ENCODE measurements around the gene CACNA2D3. TPM values are rescaled to one million over a fixed set of nuclear protein-coding genes. Genes with fewer than 3 reads are reported as not detected.

Gene CACNA2D3
- total and polyA plus RNA-seq, 2 experiments from 2014 or later: 1.1 to 2.5 TPM

- TF ChIP-seq EZH2phosphoT487 (IDR thresholded peaks at IDR 0.05; ENCODE audit: low read depth, severe bottlenecking, unreplicated experiment): no peak
- TF ChIP-seq EZH2 (IDR thresholded peaks at IDR 0.05; ENCODE audit: borderline replicate concordance): no peak
- TF ChIP-seq CTCF (IDR thresholded peaks at IDR 0.05; ENCODE audit: poor library complexity): no peak
- WGBS (ENCODE audit: low lambda C conversion rate, missing lambda C conversion rate): 74% methylated on average over 5 of the region's 5 CpGs
- no peaks in the 10 kb centered on the region for H3K27me3 ChIP-seq
- H3K9me2 ChIP-seq (replicated peaks; ENCODE audit: insufficient read depth): no peaks in the 10 kb centered on the region
- H3K4me2 ChIP-seq: no peak overlapping the region
- no peak overlapping the region for H2AFZ ChIP-seq
- no peaks in the 10 kb centered on the region for H3K36me3 ChIP-seq (replicated peaks; ENCODE audit: insufficient read depth, low read depth)
- H3K9me3 ChIP-seq (ENCODE audit: low read depth): no peaks in the 10 kb centered on the region
- no peak overlapping the region for H3K4me3 ChIP-seq
- no peaks in the 10 kb centered on the region for H3K4me1 ChIP-seq (ENCODE audit: insufficient read depth)
- no peaks in the 10 kb centered on the region for H4K20me1 ChIP-seq (ENCODE audit: insufficient read depth, poor library complexity, severe bottlenecking)
- no peaks in the 10 kb centered on the region for H3K79me2 ChIP-seq
- DNase-seq (ENCODE audit: low spot score): no peak
- H3K27ac ChIP-seq: no peak overlapping the region
Measured at GRCh38 chr3:55089211-55089610, 966.9 kb downstream of the CACNA2D3 start.

GRCh38 chr3:55090291-55090690 lies 967.9 kb downstream of the CACNA2D3 start:
- Histone ChIP-seq H3K4me2 (no peak overlapping the region), H4K20me1 (ENCODE audit: insufficient read depth, poor library complexity, severe bottlenecking) (no peaks in the 10 kb centered on the region), H3K27ac (no peak overlapping the region), H3K36me3 (replicated peaks; ENCODE audit: insufficient read depth, low read depth) (no peaks in the 10 kb centered on the region), H3K4me1 (ENCODE audit: insufficient read depth) (no peaks in the 10 kb centered on the region), H3K27me3 (no peaks in the 10 kb centered on the region), H3K79me2 (no peaks in the 10 kb centered on the region), H2AFZ (no peak overlapping the region), H3K4me3 (no peak overlapping the region), H3K9me3 (ENCODE audit: low read depth) (no peaks in the 10 kb centered on the region), H3K9me2 (replicated peaks; ENCODE audit: insufficient read depth) (no peaks in the 10 kb centered on the region)
- TF ChIP-seq EZH2 (IDR thresholded peaks at IDR 0.05; ENCODE audit: borderline replicate concordance) (no peak), EZH2phosphoT487 (IDR thresholded peaks at IDR 0.05; ENCODE audit: low read depth, severe bottlenecking, unreplicated experiment) (no peak), CTCF (IDR thresholded peaks at IDR 0.05; ENCODE audit: poor library complexity) (no peak)
- DNase-seq (ENCODE audit: low spot score): no peak
- 81% methylated on average over 5 of the region's 5 CpGs for WGBS (ENCODE audit: low lambda C conversion rate, missing lambda C conversion rate)

- 77% methylated on average over 5 of the region's 5 CpGs for WGBS (ENCODE audit: low lambda C conversion rate, missing lambda C conversion rate)
- H3K36me3 ChIP-seq (replicated peaks; ENCODE audit: insufficient read depth, low read depth): no peaks in the 10 kb centered on the region
- no peak for TF ChIP-seq EZH2 (IDR thresholded peaks at IDR 0.05; ENCODE audit: borderline replicate concordance)
- TF ChIP-seq EZH2phosphoT487 (IDR thresholded peaks at IDR 0.05; ENCODE audit: low read depth, severe bottlenecking, unreplicated experiment): no peak
- TF ChIP-seq CTCF (IDR thresholded peaks at IDR 0.05; ENCODE audit: poor library complexity): no peak
- H3K4me2 ChIP-seq: no peak overlapping the region
- no peak overlapping the region for H3K27ac ChIP-seq
- H3K79me2 ChIP-seq: no peaks in the 10 kb centered on the region
- no peaks in the 10 kb centered on the region for H3K9me2 ChIP-seq (replicated peaks; ENCODE audit: insufficient read depth)
- H4K20me1 ChIP-seq (ENCODE audit: insufficient read depth, poor library complexity, severe bottlenecking): no peaks in the 10 kb centered on the region
- H3K4me3 ChIP-seq: no peak overlapping the region
- H3K27me3 ChIP-seq: no peaks in the 10 kb centered on the region
- no peak for DNase-seq (ENCODE audit: low spot score)
- no peaks in the 10 kb centered on the region for H3K9me3 ChIP-seq (ENCODE audit: low read depth)
- H2AFZ ChIP-seq: no peak overlapping the region
- H3K4me1 ChIP-seq (ENCODE audit: insufficient read depth): no peaks in the 10 kb centered on the region
Measured at GRCh38 chr3:55090746-55091145, 968.4 kb downstream of the CACNA2D3 start.

All from hepatocyte (in vitro differentiated cells).